ENCODE results near the gene MAMLD1. TPM values are rescaled to one million over a fixed set of nuclear protein-coding genes. Genes with fewer than 3 reads are reported as not detected.

Gene MAMLD1
- total RNA-seq, 4 donors from 2014 or later = 0.38 to 2.5 (median 0.75) TPM

DNA sequence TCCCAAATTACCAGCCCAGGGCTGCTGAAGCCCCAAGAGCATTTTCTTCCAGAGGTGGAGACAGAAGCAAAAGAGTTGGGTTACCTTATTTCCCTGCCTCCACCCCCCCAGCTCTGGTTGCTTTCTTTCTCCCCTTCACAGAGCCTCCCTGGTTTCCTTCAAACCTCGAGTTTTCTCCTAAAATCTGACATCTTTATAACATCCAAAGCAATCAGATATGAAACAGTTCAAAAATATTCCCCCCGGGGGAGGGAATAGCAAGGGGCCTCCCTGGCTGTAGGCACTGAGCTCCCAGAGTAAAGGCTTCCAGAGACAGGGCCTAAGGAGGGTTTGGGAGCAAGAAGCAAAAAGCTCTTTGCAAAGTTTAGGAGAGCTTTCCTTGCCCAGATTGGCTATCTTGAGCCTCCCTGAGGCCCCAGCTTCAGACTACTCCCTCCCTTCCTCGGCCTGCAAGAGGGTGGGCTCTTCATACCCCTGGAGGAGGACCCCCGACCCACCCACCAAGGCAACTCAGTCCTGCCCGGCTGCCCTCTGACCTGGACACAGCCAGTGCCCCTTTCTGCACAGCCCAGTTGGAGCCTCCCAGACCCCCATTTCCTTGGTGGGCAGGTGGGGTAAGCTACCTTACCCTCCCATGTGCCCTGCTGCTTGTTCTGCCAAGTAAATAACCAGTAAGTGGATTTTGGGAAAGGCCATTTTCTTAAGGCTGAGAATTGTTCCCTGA is 7.6 kb downstream of the MAMLD1 start:
- H3K4me3 ChIP-seq = no peak overlapping the region
- no peak for TF ChIP-seq POLR2A (IDR thresholded peaks at IDR 0.05)
- TF ChIP-seq, protein P1, sequence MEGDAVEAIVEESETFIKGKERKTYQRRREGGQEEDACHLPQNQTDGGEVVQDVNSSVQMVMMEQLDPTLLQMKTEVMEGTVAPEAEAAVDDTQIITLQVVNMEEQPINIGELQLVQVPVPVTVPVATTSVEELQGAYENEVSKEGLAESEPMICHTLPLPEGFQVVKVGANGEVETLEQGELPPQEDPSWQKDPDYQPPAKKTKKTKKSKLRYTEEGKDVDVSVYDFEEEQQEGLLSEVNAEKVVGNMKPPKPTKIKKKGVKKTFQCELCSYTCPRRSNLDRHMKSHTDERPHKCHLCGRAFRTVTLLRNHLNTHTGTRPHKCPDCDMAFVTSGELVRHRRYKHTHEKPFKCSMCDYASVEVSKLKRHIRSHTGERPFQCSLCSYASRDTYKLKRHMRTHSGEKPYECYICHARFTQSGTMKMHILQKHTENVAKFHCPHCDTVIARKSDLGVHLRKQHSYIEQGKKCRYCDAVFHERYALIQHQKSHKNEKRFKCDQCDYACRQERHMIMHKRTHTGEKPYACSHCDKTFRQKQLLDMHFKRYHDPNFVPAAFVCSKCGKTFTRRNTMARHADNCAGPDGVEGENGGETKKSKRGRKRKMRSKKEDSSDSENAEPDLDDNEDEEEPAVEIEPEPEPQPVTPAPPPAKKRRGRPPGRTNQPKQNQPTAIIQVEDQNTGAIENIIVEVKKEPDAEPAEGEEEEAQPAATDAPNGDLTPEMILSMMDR (IDR thresholded peaks at IDR 0.05) = no peak
- no peaks in the 10 kb centered on the region for H3K36me3 ChIP-seq
- no peak for DNase-seq
- no peak overlapping the region for H3K27ac ChIP-seq
- no peaks in the 10 kb centered on the region for H3K4me1 ChIP-seq
- H3K9me3 ChIP-seq = no peaks in the 10 kb centered on the region
- no peaks in the 10 kb centered on the region for H3K27me3 ChIP-seq

DNA sequence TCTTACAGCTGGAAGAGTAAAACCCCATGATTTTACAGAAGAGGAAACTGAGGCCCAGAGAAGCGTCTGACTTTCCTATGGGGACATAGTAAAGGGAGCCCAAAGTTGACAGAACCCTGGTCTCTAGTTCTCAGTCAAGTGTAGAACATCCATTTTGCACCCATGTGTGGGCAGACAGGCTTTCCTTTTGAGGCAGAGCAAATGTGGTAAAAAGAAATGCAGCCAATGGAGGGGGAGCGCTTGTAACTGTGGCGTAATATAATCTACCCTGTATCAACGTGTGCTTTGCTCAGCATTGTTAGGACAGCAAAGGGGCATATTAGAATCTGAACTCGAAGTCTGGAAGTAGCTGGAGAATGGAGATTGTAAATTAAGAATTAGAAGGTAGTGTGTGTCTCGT is 8.8 kb downstream of the MAMLD1 start:
- Histone ChIP-seq H3K4me1 (no peaks in the 10 kb centered on the region), H3K27ac (no peak overlapping the region), H3K4me3 (no peak overlapping the region), H3K36me3 (no peaks in the 10 kb centered on the region), H3K27me3 (no peaks in the 10 kb centered on the region), H3K9me3 (no peaks in the 10 kb centered on the region)
- TF ChIP-seq, protein P1 (IDR thresholded peaks at IDR 0.05) = no peak
- TF ChIP-seq POLR2A (IDR thresholded peaks at IDR 0.05) = no peak
- DNase-seq = no peak

DNA sequence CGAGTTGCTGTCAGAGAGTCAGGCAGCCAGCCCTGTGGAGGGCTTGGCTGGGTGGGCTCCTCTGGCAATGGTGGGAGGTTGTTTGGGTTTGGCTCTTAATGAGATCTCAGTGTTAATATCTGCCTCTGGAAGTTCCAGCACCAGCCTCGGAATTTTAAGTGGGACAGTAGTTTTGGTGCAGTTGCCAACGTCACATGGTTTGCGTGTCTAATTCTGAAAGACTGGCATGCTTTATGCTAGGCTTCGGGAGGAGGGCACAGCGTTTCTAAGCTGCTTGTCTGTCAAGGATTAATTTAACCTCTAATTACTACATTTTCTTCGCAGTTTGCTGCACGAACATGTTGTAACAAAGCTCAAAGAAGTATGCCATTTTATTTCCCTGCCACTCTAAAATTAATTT is 9.2 kb downstream of the MAMLD1 start:
- TF ChIP-seq, protein P1 (IDR thresholded peaks at IDR 0.05) = no peak
- no peak for TF ChIP-seq POLR2A (IDR thresholded peaks at IDR 0.05)
- Histone ChIP-seq H3K36me3 (no peaks in the 10 kb centered on the region), H3K27me3 (no peaks in the 10 kb centered on the region), H3K4me3 (no peak overlapping the region), H3K9me3 (no peaks in the 10 kb centered on the region), H3K4me1 (no peaks in the 10 kb centered on the region), H3K27ac (no peak overlapping the region)
- DNase-seq = no peak

DNA sequence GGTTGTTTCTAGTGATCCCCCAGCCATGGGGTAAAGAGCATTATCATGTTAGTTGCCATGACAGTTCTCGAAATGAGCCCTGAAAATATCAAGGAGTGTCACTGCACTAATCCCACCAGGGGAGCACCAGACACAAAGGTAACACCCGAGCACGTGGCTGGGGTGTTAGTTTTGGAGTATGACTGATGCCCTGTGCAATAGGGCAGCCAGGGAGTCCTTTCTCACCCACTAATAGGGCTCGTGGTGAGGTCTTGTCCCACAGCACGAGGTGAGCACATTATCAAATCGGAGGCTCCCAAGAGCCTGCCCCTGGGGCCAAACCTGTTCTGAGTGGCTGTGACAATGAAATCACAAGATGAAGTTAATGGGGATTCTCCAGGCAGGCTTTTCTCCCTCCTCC is 9.6 kb downstream of the MAMLD1 start:
- DNase-seq = no peak
- H3K27ac ChIP-seq = no peak overlapping the region
- no peak overlapping the region for H3K4me3 ChIP-seq
- no peaks in the 10 kb centered on the region for H3K9me3 ChIP-seq
- TF ChIP-seq, protein P1 (IDR thresholded peaks at IDR 0.05) = no peak
- TF ChIP-seq POLR2A (IDR thresholded peaks at IDR 0.05) = no peak
- no peaks in the 10 kb centered on the region for H3K4me1 ChIP-seq
- H3K27me3 ChIP-seq = no peaks in the 10 kb centered on the region
- H3K36me3 ChIP-seq = no peaks in the 10 kb centered on the region

DNA sequence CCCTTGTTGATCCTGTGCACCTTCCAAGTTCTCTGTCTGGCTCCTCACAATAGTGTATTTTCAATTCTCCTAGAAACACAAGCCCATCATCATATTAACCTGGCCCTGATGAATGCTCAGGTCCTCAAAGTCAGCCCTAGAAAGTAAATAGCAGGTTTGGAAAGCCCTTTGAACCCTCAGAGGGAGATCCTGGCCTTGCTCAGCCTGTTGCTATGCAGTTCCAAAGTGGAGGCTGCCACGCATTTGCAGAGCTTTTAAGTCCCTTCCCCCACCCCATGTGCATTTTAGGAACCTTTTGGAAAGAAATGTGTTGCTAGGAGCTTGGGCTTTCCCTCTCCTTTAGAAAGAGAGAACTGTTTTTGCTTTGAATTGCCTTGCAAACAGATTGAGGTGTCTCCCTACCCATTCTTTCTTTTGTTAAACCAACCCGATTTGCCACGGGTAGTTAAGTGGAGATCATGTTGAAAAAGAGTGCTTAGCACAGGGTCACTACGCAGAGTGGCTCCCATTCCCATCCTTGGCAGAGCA is 12.2 kb downstream of the MAMLD1 start:
- DNase-seq = no peak
- Histone ChIP-seq H3K36me3 (no peaks in the 10 kb centered on the region), H3K27me3 (no peaks in the 10 kb centered on the region), H3K9me3 (no peaks in the 10 kb centered on the region), H3K4me3 (no peak overlapping the region), H3K4me1 (no peaks in the 10 kb centered on the region), H3K27ac (no peak overlapping the region)
- TF ChIP-seq POLR2A (IDR thresholded peaks at IDR 0.05) = no peak
- TF ChIP-seq, protein P1 (IDR thresholded peaks at IDR 0.05) = no peak

Measured in Peyer's patch (tissue), 4 donors.